K562 treated with DMSO at 1 percent for 12 hours (cell line): Measurements from ENCODE around the gene C1QBP. TPM values are rescaled to one million over a fixed set of nuclear protein-coding genes. Genes with fewer than 3 reads are reported as not detected.

Experiments
- total RNA-seq: library from RNA; unstranded; fragments of 300-600 nt; gene quantifications from 2 replicates; pipeline ENCODE4 v1.2.3, GENCODE V29; 2022; ENCODE audit not compliant: insufficient read depth

Gene C1QBP, protein sequence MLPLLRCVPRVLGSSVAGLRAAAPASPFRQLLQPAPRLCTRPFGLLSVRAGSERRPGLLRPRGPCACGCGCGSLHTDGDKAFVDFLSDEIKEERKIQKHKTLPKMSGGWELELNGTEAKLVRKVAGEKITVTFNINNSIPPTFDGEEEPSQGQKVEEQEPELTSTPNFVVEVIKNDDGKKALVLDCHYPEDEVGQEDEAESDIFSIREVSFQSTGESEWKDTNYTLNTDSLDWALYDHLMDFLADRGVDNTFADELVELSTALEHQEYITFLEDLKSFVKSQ
- total RNA-seq = 134 and 138 TPM in 2 replicates

GRCh38 chr17:5438716-5439445, at the start of gene C1QBP:
TSS of gene C1QBP (minus strand) at chr17:5439155. CDS start at chr17:5439073, 82 bp downstream.

DNA sequence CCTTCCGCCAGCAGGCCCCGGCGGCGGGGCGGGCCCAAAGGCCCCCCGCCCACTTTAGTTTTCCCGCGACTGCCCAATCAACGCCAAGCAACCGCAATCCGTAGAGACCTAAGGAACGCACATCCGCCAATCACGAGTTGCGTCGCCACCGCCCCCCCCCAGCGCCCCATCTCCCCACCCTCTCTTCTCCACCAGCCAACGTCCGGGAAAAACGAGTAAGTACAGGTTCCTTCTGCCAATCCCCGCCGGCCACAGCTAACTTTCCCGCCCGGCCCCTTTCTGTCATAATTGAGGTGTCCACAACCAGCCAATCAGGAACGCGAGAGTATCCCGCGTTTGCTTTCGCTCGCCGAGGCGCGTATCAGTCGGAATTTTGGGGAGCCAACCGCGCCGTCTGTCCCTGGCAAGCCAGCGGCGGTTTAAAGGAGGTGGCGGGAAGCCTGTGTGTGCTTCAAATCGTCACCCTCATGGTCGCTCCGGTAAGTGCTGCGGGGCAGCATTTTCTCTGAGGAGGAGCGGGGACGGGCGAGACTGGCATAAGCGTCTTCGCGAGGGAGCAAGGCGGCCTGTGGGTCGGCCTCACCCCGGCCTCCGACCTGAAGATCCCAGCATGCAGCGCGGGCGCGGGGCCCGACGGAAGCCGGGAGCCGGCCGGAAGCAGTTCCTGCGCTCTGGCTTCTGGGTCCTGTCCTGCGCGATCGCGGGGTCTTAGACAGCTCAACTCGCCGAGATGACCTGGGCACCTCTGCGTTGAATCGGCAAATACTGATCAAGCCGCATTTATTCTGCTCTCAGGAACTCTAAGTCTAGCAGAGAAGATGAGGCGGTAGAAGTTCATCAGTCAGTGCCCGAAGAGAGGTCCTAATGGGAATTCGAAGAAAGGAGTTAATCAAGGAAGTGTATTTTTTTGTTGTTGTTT, 47.5 kb upstream of the C1QBP start, which contains the start of gene MIS12:
Gene MIS12, plus strand, starts transcription at position 361 of the 919 bp plus-strand sequence. CDS start 2,297 bp downstream, outside the sequence.

DNA sequence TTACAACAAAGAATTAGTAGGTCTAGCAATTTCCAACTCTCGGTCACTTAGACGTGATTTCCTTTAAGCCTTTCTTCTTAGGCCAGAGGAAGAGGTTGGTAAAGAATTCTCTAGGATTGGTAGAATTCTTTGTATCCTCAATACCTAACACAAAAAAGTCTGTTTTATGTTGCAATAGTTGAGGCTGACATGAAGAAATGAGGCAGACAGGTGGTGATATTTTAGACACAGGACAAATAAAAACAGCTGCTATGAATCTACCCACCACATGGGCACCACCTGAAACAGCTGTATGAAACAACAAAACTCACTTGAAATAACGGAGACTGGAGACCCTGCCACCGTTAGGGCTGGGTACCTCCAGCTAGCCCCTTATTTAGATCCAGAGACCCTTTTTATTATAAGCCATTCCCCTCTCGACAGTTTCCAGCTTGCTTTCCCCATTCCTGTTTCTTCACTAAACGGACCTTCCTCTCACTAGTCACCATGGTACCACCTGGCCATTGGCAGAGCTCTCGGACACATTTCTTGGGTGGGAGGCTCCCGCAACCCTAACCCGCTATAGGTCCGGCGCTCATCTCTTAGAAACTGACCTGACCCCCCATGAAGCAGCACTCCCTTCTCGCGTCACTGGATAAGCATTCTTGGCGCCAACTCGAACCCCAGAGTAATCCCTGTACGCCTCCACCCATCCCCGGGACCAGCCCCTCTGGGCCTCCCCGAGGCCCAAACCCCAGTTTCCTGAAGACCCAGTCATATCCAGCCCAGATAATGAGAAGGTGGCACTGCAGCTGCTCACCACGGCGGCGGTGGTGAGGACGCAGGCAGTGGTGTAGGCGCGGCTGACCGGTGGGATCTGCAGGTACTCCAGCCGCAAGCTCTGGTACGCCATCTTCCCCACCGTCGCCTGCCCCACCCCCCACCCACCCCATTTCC, 46.6 kb upstream of the C1QBP start, which contains the start of gene DERL2:
Gene DERL2, minus strand, starts transcription at position 909 of the 936 bp plus-strand sequence. Its CDS starts 17 bp downstream, at position 892.

DNA sequence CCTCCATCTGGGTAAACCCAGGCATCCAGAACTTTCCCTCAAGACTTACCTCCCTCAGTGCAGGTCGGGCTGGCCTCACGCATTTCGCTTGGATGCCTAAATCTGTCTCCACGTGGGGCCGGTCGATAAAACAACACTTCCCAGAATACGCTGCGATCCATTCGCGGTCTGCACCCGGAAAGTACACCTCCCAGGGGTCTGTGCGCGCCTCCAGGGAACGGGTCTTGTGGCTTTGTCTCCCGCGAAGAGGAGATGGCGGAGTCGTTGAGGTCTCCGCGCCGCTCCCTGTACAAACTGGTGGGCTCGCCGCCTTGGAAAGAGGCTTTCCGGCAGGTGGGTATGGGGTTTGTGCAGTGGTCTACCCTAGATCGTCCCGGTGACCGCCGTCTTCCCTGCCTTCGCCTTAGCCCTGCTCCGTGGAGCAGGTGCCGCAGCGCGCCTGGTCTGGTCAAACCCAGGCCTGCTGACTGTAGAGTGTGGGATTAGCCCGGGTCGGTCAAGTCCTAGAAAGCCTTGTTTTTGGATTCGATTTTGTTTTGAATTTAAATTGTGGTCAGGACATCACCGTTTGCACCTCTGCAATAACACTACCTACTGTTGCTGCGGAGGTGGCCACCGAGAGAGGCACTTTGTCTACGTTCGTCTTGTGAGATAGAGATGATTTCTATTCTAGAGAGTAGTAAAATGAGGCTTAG, 18.8 kb downstream of the C1QBP start, which contains the start of gene RPAIN:
Gene RPAIN, plus strand, starts transcription at position 224 of the 695 bp plus-strand sequence. Its CDS starts 29 bp downstream, at position 253.

GRCh38 chr17:5419356-5419958, 19.5 kb downstream of the C1QBP start, which contains the start of gene NUP88:
TSS of gene NUP88 (minus strand) at chr17:5419662. CDS start at chr17:5419650, 12 bp downstream.

Other genes with a start within 250 kb of the C1QBP start
- 0.45 and 4.1 TPM in 2 replicates for gene ZNF594, start 247.3 kb downstream of the C1QBP start, total RNA-seq
- 0.26 TPM in 1 of 2 replicates, not detected in the other for gene SCIMP, start 204.3 kb downstream of the C1QBP start, total RNA-seq
- gene RABEP1, start 156.9 kb downstream of the C1QBP start, total RNA-seq = 6.2 and 21.9 TPM in 2 replicates
- gene NUP88, start 19.5 kb downstream of the C1QBP start, total RNA-seq = 25.4 and 41.6 TPM in 2 replicates
- gene RPAIN, start 19.0 kb downstream of the C1QBP start, total RNA-seq = 31.2 and 31.8 TPM in 2 replicates
- gene DHX33, start 29.8 kb upstream of the C1QBP start, total RNA-seq = 1.1 and 4.0 TPM in 2 replicates
- gene DERL2, start 47.0 kb upstream of the C1QBP start, total RNA-seq = 9.3 and 30.1 TPM in 2 replicates
- gene MIS12, start 47.4 kb upstream of the C1QBP start, total RNA-seq = 8.9 and 19.0 TPM in 2 replicates
- 24.5 and 84.7 TPM in 2 replicates for gene NLRP1, start 145.4 kb upstream of the C1QBP start, total RNA-seq